NCI-H345 treated with DMSO at 0.1 percent for 48 hours (cell line): ENCODE measurements around the gene STAT5B.
"Not testable (repeated sequence)": the region's sequence is repeated elsewhere in the genome, so short reads cannot be mapped to it uniquely, and the experiment has no call there.

Experiments used
- DNase-seq: peaks from one replicate; lab custom pipeline; 2025; ENCODE audit not compliant: unreplicated experiment; lab: John Stamatoyannopoulos, UW

STAT5B gene

DNA sequence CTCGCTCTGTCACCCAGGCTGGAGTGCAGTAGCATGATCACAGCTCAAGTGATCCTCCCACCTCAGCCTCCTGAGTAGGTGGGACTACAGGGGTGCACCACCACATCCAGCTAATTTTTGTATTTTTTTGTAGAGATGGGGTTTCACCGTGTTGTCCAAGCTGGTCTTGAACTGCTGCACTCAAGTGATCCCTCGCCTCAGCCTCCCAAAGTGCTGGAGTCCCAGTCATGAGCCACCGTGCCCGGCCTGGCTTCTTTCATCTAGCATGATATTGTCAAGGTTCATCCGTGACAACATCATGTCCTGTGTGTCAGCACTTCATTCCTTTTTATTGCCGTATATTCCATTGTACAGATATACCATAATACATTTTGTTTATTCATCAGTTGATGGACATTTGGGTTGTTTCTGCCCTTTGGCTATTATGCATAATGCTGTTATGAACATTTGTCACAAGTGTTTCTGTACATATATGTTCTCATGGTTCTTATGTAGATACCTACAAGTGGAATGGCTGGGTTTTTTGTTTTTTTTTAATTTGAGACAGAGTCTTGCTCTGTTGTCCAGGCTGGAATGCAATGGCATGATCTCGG, 78.5 kb downstream of the STAT5B start:
- DNase-seq, result no peak

DNA sequence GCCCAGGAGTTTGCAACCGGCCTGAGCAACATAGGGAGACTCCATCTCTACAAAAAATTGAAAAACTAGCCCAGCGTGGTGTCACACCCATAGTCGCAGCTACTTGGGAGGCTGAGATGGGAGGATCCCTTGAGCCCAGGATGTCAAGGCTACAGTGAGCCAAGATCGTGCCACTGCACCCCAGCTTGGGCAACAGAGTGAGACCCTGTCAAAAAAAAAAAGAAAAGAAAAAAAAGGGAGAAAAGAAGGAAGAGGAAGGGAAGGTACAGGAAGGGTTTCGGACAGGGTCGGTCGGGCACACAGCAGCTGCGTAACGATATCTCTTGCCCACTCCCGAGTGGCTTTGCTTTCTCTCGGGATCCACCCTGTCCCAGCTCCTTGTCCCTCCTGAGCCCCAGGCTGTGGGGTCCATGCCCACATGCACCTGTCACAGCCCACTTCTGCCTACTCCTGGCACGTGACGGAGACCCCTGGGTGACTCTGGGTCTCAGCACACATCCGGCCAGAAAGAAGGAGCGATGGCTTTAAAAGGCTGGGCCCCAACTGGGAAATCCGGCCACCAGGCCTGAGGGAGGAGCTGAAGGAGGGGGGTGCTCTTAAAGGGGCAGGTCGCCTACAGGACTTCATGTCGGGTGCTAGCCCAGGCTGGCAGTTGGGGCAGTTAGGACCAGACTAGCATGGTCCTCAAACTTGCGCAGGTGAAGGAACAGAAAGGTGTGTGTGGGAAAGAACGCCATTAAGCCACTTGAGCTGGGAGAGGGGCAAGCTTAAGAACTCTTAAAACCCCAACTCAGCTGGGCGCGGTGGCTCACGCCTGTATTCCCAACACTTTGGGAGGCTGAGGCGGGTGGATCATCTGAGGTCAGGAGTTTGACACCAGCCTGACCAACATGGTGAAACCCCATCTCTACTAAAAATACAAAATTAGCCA, 82.0 kb downstream of the STAT5B start, which contains the start of gene GHDC:
TSS of gene GHDC (minus strand) at position 526 of the 931 bp plus-strand sequence. CDS start 913 bp downstream, outside the sequence.
- DNase-seq, result peak; percentile 76

DNA sequence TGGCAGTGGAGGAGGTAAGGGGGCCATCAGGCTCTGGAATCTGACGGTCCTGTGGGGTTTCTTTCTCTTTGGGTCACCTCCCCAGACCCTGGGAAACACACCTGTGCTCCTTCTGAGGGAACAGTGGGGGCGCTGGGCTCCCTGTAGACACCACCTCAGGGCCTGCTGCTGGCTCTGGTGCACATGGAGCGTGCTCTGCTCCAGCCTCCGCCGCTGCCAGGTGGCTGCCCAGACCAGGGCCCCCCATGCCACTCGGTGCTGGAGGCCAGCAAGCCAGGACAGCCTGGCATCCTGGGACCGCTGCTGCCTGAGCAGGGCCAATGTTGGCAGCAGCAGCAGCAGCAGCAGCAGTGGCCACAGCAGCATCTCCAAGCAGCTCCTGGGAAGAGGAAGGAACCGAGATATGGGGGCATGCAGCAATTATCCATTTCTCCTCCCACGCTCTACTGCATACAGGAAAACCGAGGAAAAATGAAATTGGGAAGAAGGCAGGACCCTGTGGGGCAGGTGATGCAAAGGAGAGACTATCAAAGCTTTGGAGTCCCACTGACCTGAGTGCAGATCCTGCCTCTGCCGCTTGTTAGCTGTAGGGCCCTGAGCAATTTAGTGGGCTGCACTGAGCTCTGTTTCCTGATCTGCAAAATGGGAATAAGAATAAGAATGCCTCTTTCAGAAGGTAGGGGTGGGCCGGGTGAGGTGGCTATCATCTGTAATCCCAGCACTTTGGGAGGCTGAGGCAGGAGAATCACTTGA, 82.8 kb downstream of the STAT5B start:
- no peak for DNase-seq

DNA sequence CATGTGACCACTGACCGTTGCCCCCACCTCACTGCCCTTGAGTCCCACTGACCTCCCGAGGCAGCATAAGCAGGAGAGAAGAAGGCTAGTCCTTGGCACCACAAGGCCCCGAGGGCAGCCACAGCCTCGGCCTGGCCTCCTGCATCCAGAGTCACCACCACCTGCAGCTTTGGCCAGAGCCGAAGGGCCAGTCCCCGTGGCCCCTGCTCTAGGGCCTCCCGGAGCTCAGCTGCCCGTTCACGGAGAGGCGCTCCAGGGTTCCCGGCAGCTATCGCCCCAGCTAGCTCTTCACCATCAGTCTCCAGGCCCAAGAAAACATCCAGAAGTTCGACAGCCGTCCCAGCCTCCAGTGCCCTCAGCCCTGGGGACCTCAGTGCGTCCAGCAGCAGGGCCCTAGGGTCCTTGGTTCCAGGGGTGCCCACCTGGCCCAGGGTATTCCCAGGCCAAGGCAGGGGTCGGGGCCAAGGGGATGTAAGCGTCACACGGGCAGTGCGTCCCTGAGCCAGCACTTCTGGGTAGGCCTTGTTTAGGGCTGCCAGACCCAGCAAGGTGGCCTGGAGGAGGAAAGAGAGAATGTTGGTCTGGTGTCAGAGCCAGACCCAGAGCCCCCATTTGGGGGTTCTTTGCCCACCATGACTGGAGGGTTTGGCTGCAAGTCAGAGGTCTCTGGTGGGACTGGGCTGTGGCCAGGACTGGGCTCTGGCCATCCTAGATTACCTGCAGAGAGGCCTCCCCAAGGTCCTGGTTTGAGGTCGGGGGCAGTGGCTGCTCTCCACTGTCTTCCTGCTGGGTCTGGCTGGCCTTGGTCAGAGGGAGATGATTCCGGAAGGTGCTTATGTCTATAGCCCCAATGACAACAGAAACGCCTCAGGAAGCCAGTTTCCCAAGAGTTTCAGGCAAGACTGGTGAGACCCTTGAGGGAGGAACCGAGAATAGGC, 83.7 kb downstream of the STAT5B start:
- DNase-seq, result no peak

DNA sequence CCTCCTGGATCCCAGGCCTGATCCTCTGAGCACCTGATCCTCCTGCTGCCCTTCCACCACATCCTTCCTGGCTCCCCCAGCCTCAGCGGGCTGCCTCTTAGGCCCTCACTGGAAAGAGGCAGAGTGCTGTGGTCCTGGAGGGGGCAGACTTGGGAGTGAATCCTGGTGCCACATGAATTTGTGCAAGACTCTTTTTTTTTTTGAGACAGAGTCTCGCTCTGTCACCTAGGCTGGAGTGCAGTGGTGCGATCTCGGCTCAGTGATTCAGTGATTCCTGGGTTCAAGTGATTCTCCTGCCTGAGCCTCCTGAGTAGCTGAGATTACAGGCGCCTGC, 84.9 kb downstream of the STAT5B start:
- DNase-seq, result no peak

- no peak for DNase-seq
These were observed 85.5 kb downstream of the STAT5B start for GRCh38 chr17:42190491-42191274.

GRCh38 chr17:42189651-42189965, 86.6 kb downstream of the STAT5B start:
- DNase-seq, result no peak

DNA sequence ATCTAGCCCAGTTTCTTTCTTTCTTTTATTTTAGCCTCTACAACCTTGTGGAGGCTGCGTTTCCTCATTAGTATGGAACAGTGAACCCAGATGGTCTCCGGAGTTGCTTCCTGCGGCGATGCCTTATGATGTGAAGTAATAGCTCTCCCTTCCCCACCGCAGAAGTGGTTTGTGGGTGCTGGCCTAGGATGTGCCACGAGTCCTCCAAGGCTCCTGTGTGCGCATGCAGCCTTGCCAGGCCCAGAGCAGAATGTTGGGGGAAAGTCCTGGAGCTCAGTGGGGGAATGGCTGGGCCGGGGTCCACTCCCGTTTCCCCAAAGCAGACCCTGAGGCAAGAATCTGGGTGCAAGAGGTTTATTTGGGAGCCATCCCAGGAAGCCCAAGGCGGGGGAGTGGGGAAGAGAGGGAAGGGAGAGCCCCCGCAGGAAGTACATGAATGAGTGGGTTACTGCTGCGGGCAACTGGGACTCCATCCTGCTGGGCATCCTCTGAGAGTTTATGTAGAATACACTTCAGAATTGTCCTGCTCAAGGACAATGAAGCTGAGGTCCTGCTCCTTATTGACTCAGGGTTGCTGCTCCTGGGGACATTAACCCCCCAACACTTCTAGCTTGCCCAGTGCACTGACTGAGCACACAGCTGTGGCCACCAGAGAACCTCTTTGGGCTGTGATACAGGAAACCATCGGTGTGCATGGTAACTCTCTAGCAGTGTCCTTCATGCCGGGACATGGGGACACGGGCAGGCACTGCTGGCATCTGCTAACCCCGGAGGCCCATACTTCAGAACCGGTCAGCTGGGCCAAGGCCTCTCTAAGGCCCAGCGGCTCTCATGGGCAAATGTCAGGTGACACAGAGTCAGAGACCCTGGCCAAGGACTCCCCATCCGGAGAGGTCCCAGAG, 87.2 kb downstream of the STAT5B start:
- DNase-seq, result no peak

GRCh38 chr17:42187833-42188232, 88.4 kb downstream of the STAT5B start:
- DNase-seq, result no peak

GRCh38 chr17:42186191-42186590, 90.0 kb downstream of the STAT5B start:
- not testable (repeated sequence) for DNase-seq

DNA sequence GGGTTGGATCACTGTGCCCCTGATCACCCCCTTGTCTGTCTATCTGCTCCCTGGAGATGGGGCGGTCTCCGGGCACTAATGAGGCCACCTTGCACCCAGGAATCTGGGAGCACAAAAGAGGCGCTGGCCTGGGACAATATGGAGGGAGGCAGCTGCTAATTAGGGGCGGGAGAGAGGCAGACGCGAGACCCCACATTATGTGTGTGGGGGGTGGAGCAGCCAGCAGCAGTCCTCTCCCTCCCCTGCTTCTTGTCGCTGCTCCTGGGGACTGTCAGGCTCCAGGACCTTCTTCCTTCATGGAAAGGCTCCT, 90.6 kb downstream of the STAT5B start:
- no peak for DNase-seq

GRCh38 chr17:42184713-42185620, 91.2 kb downstream of the STAT5B start, which contains the start of gene HCRT:
Gene HCRT (minus strand): TSS chr17:42185452. CDS start chr17:42185365, 87 bp downstream.
- no peak for DNase-seq

DNA sequence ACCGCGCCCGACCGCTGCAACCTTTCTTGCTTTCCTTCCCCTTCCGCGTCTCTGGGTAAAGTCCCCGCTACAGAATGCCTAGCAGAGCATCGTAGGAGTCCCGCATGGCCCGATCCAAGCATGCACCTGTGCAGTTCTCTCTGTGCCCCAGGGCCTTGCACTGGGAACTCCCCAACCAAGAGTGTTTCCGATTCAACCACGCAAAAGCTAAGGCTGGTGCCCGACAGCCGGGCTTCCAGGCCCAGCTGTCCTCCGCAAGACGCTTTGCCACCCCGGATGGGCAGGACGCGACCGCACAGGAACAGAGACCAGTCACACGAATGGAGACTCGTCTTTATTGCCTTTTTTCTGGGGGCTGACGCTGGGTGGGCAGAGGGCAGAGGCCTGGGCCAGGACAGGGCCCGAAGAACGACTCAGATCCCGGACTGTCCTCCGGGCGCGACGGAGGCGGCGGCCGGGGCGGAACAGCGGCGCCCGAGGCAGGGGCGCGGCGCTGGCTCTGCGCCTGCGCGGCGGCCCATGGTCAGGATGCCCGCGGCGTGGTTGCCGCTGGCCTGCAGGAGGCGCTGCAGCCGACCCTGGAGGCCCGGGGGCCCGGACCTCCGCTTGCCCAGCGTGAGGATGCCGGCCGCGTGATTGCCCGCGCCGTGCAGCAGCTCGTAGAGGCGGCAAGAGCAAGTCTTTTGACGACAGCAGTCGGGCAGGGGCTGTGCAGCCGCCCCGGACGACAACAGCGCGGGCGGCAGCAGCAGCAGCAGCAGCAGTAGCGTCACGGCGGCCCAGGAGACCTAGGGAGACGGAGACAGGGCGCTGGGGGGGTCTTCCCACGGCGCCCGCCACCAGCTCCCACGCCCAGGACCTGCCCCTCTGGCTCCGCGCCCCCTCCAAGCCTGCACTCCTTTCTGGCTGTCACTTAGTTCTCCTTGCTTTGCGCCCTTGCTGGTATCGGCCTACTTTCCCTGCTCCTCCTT, 92.2 kb downstream of the STAT5B start:
- peak; percentile 67 for DNase-seq

DNA sequence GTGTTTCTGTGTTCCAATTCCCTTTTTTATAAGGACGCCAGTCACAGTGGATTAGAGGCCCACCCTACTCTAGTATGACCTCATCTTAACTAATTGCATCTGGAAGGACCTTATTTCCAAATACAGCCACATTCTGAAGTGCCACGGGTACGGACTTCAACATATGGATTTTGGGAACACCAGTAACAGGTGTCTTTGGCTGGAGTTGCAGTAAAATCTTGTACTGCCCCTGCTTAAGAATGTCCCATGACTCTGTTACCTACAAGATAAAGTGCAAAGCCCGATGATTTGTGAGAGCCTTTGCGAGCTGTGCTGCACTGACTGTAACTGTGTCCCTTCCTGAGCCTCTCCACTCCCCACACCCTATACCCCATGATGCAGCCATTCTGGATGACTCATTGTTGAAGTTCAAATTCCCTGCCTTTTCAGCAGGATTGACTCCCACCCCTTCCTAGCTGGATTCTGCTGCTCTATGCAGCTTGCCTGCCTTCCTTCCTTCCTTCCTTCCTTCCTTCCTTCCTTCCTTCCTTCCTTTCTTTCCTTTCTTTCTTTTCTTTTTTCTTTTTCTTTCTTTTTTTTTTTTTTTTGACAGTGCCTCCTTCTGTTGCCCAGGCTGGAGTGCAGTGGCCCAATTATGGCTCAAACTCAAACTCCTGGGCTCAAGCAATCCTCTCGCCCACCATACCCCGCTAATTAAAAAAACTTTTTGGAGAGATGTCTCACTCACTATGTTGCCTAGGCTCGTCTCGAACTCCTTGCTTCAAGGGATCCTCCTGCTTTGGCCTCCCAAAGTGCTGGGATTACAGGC, 93.1 kb downstream of the STAT5B start:
- DNase-seq, result no peak

DNA sequence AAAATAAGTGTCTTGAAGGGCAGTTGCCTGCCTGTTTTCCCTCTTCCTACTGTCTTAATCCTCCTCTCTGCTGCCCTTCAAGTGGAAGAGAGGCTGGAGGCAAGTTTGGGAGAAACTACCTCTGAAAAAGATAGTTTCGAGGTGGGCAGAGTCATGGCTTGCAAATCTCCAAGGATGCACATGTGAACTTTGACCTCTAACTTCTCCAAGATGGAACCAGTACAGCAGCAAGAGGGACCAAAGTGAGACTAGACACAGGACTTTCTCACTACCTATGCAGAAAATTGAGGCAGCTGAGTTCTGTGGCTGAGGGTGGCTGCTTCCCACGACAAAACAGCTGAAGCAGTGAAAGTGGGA, 94.4 kb downstream of the STAT5B start:
- DNase-seq, result no peak
